ENCODE measurements around the gene PDGFC.

Gene PDGFC

DNA sequence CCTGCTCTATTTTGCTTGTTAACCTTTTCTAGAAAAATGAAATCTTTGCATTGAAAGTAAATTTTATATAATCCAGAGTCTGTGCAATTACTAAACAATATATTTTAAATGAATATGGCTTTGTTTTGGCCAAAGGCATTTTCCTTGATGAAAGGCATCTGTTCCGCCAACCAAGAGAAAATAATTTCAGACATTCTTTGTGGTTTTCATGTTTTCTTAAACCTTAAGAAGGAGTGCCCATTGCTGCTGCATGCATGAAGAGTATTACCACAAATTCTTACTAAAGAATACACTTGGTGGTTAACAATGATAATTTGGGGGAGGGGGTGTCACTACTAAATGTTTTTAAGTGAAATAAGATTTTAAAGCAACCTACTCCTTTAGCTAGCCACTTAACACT is 2.7 kb upstream of the PDGFC start:
- DNase-seq (ENCODE audit: low read depth in 2 of 2): no peak

DNA sequence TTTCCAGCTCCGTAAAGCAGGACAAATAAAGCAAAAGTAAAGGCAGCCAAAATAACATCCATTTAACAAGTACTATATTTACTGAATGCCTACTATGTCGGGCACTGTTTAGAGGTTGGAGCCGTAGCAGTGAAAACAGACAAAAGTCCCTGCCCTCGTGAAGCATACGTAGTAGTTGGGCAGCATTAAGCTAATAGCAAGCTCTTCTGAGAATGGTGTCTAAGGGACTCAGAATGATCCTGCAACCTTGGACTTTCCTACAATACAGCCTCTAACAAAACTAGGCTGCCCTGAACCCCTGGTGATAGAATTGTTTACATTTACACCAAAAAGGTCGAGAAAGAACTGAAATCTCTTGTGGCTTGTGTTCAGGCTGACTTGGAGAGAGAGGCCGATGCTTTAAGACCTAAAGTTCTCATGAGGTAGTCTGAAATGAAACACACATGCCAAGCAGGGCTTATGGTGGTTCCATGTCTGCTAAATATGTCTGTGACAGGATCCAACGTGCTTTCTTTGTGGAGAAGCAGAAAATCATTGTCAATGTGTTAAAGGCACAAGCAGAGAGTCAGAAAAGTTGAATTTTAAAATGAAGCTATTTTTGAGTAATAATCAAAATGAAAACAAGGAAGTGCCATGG is 898 bp upstream of the PDGFC start:
- no peak for DNase-seq (ENCODE audit: low read depth in 2 of 2)

DNA sequence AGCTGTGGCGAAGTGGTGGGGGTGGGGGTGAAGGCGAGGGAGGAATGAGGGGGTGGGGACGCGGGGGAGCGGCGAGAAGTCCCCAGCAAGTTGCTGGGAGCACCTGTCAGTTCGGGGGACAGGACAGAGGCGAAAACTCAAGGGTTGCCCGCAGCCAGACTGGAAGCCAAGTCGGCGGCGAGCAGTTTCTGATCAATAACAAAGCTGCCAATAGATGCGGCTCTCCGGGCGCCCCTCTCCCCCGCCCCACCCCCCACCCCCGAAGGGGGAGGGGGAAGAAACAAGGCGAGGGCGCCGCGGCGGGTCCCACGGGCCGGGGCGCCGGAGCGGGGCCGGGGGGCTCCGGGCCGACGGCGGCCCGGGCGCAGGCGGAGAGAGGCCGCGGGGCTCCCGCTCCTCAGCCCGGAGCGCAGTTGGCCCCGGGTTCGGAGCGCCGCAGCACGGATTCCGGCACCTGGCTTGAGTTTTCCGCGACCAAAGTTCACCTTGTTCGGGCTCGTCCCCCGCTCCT is 379 bp downstream of the PDGFC start:
- DNase-seq (ENCODE audit: low read depth in 2 of 2): no peak

DNA sequence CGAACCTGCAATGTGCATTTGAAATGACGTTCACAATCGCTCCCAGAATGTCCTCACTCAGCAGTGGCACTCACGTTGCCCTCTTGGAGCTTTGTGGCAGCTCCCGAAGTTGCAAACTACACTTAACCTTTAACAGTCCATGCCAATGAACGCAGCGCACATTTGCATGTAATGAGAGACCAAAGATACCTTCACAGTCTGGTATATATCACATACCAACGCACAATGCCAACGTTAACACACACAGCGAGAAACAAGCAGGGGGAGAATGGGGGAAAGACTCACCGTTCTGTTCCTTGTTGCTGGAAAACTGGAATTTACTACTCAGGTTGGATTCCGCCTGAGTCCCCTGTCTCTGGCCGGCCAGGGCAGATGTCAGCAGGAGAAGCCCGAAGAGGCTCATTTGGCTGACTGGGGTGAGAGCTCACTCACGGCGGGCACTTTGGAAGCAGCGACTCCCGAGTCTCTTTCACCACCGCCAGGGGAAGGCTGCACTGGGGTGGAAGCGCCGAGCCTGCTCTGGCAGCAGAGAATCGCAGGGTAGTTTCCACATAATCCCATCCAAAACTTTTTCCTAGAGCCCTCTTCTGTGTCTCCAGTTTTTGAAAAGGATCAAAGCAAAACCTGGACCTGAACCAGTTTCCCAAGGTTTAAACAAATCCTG is 966 bp downstream of the PDGFC start:
- DNase-seq (ENCODE audit: low read depth in 2 of 2): no peak

DNA sequence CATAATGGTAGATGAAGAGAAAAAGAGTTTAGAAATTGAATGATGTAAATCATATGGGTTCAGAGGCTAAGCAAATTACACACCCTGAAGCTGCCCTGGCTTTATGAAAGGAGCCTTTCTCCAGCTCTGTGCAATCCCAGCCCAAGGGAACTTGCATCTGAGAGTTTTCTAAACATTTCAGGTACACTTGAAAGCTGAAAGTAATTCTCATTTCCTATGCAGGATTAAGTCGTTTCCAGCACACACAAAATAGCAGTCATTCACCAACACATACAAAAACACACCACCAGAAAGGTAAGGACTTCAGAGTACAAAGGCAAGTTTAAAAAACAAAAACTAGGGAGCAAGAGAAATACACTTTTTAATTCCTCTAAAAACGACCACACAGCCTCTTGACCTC is 1.7 kb downstream of the PDGFC start:
- no peak for DNase-seq (ENCODE audit: low read depth in 2 of 2)

DNA sequence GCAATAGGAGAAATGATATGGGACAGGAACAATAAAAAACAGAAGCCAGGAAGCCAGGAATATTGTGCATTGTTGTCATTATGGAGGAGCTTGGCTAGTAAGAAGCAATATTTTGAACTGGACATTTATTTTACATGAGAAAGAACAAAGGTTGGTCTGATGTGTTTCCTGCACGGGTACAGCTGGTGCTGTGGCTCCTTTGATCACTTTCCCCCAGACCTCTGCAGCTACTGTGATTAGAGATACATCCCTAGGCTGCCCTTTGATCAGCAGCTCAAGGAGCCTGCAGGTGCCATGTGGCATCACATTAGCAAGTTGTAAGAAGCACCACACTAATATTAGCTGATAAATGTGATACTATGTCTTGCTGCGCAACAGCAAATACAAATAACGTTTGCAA is 2.5 kb downstream of the PDGFC start:
- DNase-seq (ENCODE audit: low read depth in 2 of 2): no peak

DNA sequence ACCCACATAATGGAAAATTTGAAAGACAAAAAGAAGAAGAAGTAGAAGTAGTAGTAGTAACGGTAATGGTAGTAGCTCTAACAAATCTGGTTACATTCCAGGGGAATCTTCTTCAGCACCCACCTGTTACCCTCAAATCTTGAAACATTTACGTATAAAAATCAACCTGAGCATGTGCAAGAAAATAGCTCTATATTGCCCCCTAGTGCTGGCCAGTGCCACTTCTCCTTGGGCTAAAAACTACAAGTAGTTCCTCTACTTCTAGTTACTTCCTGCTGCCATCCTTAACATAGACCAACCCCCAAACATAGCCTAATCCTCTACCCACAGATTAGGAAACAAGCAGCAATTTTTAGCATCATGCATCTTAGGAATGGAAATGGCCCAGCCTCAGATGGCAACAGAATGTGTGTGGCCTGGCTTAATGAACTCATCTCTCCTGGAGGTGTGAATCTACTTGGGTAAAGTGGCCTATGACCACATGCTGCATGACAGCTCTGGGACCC is 3.1 kb downstream of the PDGFC start:
- no peak for DNase-seq (ENCODE audit: low read depth in 2 of 2)

DNA sequence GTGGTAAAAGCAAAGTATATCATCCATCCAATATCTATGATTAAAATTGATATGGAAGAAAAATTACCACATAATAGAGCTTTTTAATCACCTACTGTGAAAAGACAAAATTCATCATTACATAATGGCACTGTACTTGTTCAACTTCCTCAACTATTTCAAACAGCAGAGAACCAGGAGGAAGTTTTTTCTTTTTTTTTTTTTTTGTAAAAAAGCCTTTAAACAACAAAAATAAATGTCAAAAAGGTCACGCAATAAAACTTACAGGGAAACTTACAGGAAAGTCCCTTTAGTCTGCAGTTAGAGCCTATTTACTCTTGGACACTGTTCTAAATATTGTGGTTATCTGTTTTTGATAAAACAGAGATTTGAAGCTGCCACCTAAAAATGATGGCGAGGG is 4.8 kb downstream of the PDGFC start:
- no peak for DNase-seq (ENCODE audit: low read depth in 2 of 2)

DNA sequence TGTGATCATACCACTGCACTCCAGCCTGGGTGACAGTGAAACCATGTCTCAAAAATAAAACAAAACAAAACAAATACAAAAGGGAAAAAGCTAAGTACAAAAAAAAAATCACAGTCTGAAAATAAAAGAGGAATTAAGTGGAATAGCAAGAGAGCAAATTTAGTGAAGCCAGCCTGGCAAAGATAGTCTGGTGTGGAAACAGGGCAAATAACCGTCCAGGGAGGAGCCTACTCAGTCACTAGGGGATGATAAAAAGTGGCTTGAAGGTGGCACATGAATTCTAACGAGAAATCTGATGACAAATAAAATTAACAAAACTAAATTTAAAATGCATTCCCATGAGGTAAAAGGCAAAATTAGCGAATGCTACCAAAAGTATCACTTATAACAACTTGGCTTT is 8.2 kb downstream of the PDGFC start:
- DNase-seq (ENCODE audit: low read depth in 2 of 2): no peak

DNA sequence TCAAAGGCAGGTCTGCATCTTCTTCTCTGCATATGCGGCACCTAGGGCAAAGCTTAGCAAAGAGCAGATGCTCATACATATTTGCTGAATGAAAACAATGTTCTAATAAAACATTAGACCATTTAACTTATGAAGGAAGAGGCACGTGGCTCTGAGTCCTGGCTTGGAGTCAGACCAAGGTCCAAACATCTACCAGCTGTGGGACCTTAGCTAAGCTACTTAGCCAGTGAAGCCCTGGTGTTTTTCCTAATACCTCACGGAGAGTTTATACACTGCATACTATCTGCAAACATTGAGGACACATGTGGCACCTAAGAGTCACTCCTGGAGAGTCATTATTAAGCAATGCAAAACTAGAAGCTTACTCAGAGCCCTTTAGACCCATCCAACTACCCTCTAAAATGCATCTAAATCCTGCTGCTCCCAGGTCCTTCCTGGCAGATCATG is 9.0 kb downstream of the PDGFC start:
- no peak for DNase-seq (ENCODE audit: low read depth in 2 of 2)

DNA sequence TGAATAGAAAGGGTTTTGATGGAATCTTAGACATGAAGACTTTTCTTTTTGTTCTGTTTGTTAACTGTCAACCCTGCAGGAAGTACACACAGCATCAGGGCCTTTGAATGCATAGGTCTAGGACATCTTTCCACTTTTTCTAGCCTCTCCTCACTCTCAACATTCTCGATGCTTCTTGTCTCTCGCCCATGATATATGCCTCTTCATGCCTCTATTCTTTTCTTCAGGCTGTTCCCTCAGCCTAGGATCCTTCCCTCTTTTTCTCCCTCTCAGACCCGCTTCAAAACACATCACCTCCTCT is 9.6 kb downstream of the PDGFC start:
- no peak for DNase-seq (ENCODE audit: low read depth in 2 of 2)

DNA sequence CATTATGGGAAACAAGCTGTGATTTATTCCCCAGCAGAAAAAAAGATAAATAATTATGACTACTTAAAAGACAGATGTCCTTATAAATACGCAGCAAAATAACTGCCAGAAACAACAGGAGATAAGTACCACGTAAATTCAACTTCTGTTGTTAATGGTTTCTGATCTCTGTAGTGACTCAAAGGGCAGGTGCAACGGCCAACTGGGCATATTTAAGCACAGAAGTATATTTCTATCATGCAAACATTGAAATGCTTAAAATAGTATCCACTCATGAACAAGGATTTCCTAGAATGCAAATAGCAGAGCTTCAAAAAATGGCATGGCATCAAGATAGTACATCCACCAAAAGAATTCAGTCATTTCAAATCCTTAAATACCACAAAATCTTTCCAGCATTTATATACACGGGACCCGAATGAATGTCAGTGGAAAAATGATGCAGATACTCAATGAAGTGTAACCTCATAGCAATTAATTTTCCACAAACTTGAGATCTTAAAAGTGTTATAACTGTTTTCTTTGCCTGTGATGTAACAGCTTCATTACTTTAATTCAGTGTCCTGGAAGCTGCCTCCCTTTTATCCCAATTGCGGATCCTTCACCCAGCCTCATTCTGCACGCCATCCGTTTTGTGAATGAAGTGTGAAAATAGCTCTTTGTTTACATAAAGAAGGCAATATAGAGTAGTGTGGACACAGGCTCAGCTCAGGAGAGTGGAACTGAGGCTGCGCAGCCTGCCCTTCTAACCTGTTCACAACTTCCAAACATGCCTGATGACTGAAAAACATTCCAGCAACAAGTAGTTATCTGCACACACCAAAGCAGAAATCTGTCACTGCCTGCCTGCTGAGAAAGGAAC is 10.2 kb downstream of the PDGFC start:
- DNase-seq (ENCODE audit: low read depth in 2 of 2): no peak

DNA sequence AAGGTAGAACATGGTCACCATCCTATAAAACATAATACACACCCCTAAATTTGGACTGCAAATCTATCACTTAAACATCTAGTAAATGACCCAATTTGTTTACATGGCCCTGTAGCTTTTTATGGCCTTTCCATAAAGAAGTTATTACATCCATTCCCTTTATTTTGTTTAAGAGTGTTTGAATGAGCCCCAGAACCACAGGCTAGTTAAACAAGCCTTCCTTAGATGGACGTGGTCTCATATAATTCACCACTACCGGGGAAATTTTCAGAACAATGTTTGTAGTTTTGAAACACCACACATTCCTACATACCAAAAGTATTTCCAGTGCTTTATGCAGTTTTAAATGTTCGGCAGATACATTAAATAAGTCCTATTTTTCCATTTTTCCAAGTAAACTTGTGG is 12.3 kb downstream of the PDGFC start:
- DNase-seq (ENCODE audit: low read depth in 2 of 2): no peak

DNA sequence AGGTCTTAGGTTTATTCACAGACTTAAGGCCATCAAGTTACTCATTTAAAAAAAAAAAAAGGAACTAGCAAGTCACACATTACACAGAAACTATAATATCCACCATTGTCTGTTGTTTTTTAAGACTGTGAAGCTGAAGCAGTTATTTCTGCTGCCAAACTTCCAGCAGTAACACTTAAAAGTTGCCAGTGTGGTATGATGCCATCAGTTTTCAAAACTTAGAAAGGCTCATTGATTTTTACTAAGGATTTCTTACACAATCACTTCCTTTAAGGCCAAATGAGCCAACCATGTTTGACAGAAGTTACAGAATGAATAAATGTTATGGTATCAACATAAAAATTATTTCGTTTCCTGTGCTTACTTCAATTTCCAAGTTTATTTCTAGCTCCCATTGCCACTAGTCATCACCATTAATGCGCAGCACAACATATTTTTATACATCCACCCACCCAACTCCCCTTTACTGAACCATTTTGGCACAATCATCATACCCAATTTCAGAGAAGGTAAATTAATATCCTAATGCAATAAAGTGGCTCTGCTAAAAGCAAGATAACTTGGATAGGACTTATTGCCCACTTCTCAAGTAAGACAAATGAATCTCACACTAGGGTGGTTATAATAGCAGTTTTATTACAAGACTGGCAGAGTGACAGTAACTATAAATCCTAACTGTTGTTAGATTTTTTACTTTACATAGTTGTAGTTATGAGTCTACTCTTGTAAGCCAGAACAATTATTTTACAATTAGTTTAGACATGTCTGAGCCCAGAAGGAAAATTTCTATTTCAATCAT is 13.1 kb downstream of the PDGFC start:
- DNase-seq (ENCODE audit: low read depth in 2 of 2): no peak

DNA sequence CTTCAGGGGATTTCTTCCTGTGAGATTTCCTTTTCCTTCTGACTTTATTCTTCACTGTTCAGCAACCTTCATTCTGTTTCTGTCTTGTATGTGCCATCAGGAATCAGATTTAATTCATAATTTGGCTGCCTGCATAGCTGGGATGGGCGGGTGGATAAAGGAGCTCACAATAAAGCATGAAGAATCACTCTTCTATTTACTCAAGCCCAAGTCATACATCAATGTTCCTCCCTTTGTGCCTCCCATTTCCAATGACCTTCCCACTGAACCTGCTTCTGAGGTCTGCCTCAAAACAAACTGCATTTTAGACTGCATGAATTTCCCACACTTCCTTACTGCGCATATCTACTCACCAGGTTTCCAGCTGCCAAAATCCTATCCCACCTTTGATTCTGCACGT is 14.0 kb downstream of the PDGFC start:
- no peak for DNase-seq (ENCODE audit: low read depth in 2 of 2)

DNA sequence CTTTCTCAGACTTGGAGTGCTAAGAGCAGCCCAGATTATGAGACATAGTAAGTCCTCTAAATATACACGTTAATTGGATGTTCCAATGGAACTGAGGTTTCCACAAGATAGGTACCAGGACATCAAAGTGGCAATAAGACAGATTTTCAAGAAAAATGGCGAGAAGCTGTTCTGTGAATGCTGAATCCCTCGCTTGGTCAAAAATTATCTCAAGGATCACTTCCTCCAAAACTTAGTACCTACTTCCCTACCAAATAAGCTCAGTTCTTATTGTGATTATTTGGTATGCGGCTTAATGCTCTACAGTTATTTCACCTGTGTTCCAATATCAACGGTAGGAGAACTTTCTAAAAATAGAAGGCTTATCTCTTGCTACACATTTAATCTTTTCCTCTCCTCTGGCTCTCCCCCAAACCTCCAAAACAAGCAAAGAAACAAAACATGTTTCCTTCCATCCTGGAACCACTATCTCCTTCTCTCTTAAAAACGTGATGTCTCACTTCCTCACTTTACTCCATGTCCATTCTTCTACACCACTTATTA is 14.7 kb downstream of the PDGFC start:
- no peak for DNase-seq (ENCODE audit: low read depth in 2 of 2)

DNA sequence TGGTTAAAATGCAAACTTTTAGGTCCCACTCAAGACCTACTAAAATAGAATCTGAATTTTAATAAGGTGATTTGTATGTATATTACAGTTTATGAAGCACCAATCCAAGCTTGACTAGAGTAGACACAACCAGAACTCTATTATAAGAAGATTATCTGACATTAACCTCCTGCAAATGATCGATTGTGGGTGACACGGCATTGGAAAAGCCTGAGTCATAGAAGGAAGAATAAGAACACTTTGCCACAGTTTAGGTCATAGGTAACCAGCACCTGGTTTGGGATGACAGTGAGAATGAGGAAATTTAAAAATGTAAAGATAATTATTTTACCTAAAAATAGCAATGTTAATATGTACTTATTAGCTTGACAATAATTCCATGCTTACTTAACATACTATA is 15.2 kb downstream of the PDGFC start:
- no peak for DNase-seq (ENCODE audit: low read depth in 2 of 2)

DNA sequence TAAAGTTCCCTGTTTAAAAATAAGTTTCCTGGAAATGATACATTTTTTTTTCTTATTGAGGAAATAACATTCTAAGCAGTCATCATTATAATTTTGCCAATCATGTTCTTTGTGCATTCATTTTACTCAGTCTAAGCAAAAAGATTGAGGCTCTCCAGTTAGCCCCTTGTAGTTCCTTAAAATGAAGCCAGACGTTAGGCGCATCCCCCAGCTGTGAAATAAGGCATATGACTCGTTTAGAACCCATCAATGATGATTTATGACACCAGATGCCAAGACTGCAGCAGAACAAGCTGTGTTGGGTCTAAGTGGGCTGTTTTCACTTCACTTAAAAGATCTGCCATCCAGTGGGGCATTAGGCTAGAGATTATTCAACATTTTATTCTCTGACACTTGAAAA is 17.0 kb downstream of the PDGFC start:
- DNase-seq (ENCODE audit: low read depth in 2 of 2): no peak

DNA sequence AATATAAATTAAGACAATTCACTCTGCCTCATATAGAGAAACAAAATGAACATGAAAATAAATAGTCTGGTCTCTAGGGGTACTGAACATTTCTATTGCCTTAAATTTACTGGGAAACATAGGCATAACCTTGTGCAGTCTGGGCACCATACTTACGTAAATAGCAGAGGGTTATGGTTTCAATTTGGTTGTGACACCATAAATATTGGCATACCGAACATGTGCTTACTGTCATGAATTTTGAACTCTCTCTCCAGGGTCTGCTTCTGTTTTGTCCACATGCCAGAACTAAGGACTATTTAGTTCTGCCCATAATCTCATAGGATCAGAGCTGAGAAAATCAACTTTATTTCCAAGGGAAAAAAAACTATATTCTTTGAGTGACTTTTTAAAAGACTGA is 17.6 kb downstream of the PDGFC start:
- no peak for DNase-seq (ENCODE audit: low read depth in 2 of 2)

DNA sequence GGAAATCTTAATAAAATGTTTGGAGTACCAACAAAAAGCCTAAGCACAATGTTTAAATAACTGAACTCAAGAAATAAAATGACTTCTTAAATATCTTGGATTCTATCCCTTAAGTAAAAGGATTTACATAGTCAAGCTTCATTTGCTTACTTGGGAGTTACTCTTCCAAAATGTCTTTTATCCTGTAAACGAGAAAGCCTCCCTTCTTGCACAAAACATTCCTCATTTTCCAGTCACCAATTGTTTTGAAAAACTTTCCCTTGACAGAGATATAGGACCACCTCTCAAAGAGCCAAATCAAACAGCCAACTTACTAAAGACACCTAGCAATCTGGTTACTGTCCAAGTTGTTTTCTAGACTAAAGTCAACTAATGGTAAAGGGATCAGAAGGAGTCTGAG is 18.6 kb downstream of the PDGFC start:
- no peak for DNase-seq (ENCODE audit: low read depth in 2 of 2)

DNA sequence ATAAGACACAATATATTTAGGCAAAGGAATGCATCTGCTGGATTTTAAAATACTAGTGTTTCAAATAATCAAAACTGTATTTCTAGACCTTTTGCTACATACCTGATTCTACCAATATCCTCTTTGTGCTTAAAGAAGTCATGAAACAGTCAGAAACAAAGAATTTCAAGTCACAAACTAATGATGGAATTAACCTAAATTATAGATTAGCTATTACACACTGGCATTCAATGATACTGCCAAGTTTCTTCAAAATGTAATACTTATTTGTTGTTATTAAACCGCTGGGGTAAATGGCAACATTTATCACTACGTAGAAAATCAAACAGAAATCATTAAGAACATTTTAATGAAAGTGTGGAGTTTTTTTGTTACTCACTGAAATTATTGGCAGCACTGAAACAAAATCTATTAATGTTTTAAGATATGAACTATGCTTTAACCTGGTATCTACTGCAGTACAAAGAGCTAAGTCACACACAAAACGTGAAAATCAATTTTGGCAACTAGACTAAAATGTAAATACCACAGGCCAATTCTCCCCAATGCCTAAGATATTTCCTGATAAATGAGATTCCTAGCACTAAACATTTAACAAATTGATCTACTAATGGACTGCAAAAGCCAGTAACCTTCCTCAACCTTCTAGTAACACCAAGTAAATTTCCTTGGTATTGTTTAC is 19.4 kb downstream of the PDGFC start:
- no peak for DNase-seq (ENCODE audit: low read depth in 2 of 2)
